ENCODE results near the gene GAGE12J. TPM values are rescaled to one million over a fixed set of nuclear protein-coding genes. Genes with fewer than 3 reads are reported as not detected.

GAGE12J gene, protein sequence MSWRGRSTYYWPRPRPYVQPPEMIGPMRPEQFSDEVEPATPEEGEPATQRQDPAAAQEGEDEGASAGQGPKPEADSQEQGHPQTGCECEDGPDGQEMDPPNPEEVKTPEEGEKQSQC
- total RNA-seq (2022; extraction: Qiagen RNA extraction; ENCODE audit: low read depth): not detected in 5 replicates

DNA sequence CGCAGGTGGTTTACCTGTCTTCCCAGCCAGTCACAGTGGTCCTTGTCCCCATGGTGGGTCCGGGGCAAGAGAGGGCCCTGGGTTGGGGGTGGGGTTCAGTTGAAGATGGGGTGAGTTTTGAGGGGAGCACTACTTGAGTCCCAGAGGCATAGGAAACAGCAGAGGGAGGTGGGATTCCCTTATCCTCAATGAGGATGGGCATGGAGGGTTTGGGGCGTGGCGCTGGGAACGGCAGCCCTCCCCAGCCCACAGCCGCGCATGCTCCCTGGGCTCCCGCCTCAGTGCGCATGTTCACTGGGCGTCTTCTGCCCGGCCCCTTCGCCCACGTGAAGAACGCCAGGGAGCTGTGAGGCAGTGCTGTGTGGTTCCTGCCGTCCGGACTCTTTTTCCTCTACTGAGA lies at the start of gene GAGE12J:
TSS of gene GAGE12J (plus strand) at position 301 of the 400 bp plus-strand sequence. CDS start 1,157 bp downstream, outside the sequence.

DNA sequence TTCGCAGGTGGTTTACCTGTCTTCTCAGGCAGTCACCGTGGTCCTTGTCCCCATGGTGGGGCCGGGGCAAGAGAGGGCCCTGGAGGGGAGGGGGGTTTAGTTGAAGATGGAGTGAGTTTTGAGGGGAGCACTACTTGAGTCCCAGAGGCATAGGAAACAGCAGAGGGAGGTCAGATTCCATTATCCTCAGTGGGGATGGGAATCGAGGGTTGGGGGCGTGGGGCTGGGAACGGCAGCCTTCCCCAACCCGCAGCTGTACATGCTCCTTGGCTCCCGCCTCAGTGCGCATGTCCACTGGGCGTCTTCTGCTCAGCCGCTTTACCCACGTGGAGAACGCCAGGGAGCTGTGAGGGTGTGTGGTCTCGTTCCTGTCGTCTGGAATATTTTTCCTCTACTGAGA lies 18.5 kb upstream of the GAGE12J start, which contains the start of gene GAGE10:
TSS of gene GAGE10 (plus strand) at position 301 of the 400 bp plus-strand sequence. CDS start 1,214 bp downstream, outside the sequence.

DNA sequence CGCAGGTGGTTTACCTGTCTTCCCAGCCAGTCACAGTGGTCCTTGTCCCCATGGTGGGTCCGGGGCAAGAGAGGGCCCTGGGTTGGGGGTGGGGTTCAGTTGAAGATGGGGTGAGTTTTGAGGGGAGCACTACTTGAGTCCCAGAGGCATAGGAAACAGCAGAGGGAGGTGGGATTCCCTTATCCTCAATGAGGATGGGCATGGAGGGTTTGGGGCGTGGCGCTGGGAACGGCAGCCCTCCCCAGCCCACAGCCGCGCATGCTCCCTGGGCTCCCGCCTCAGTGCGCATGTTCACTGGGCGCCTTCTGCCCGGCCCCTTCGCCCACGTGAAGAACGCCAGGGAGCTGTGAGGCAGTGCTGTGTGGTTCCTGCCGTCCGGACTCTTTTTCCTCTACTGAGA lies 9.4 kb downstream of the GAGE12J start, which contains the start of gene GAGE13:
TSS of gene GAGE13 (plus strand) at position 301 of the 400 bp plus-strand sequence. CDS start 1,156 bp downstream, outside the sequence.

Other genes starting within 250 kb of the GAGE12J start
- 38.4 to 47.1 TPM (median 41.9 TPM) in 5 replicates for gene PRAF2, start 248.0 kb upstream of the GAGE12J start, total RNA-seq (2022; extraction: Qiagen RNA extraction; ENCODE audit: low read depth)
- 52.8 to 63.0 TPM (median 58.4 TPM) in 5 replicates for gene WDR45, start 242.2 kb upstream of the GAGE12J start, total RNA-seq (2022; extraction: Qiagen RNA extraction; ENCODE audit: low read depth)
- gene GPKOW, start 198.3 kb upstream of the GAGE12J start, total RNA-seq (2022; extraction: Qiagen RNA extraction; ENCODE audit: low read depth): 21.5 to 26.5 TPM (median 24.5 TPM) in 5 replicates
- 1.8 to 3.5 TPM (median 3.0 TPM) in 5 replicates for gene MAGIX, start 159.3 kb upstream of the GAGE12J start, total RNA-seq (2022; extraction: Qiagen RNA extraction; ENCODE audit: low read depth)
- 328 to 431 TPM (median 410 TPM) in 5 replicates for gene PLP2, start 150.1 kb upstream of the GAGE12J start, total RNA-seq (2022; extraction: Qiagen RNA extraction; ENCODE audit: low read depth)
- 17.1 to 22.4 TPM (median 20.3 TPM) in 5 replicates for gene PRICKLE3, start 135.7 kb upstream of the GAGE12J start, total RNA-seq (2022; extraction: Qiagen RNA extraction; ENCODE audit: low read depth)
- 2.6 to 3.4 TPM (median 3.1 TPM) in 5 replicates for gene SYP, start 121.8 kb upstream of the GAGE12J start, total RNA-seq (2022; extraction: Qiagen RNA extraction; ENCODE audit: low read depth)
- gene CACNA1F, start 88.7 kb upstream of the GAGE12J start, total RNA-seq (2022; extraction: Qiagen RNA extraction; ENCODE audit: low read depth): not detected in 5 replicates
- 13.1 to 17.2 TPM (median 16.1 TPM) in 5 replicates for gene CCDC22, start 86.6 kb upstream of the GAGE12J start, total RNA-seq (2022; extraction: Qiagen RNA extraction; ENCODE audit: low read depth)
- 0.10 to 0.21 TPM (median 0.12 TPM) in 5 replicates for gene FOXP3, start 57.3 kb upstream of the GAGE12J start, total RNA-seq (2022; extraction: Qiagen RNA extraction; ENCODE audit: low read depth)
- 2.2 to 3.7 TPM (median 2.6 TPM) in 5 replicates for gene PPP1R3F, start 52.2 kb upstream of the GAGE12J start, total RNA-seq (2022; extraction: Qiagen RNA extraction; ENCODE audit: low read depth)
- not detected in 5 replicates for gene GAGE10, start 18.4 kb upstream of the GAGE12J start, total RNA-seq (2022; extraction: Qiagen RNA extraction; ENCODE audit: low read depth)
- not detected in 5 replicates for gene GAGE13, start 9.5 kb downstream of the GAGE12J start, total RNA-seq (2022; extraction: Qiagen RNA extraction; ENCODE audit: low read depth)
- gene GAGE12C, start 210.1 kb downstream of the GAGE12J start, total RNA-seq (2022; extraction: Qiagen RNA extraction; ENCODE audit: low read depth): not detected in 5 replicates
- not detected in 5 replicates for gene GAGE12D, start 219.7 kb downstream of the GAGE12J start, total RNA-seq (2022; extraction: Qiagen RNA extraction; ENCODE audit: low read depth)
- not detected in 5 replicates for gene GAGE12E, start 229.3 kb downstream of the GAGE12J start, total RNA-seq (2022; extraction: Qiagen RNA extraction; ENCODE audit: low read depth)
- not detected in 5 replicates for gene GAGE12F, start 238.8 kb downstream of the GAGE12J start, total RNA-seq (2022; extraction: Qiagen RNA extraction; ENCODE audit: low read depth)
- not detected in 5 replicates for gene GAGE12G, start 248.4 kb downstream of the GAGE12J start, total RNA-seq (2022; extraction: Qiagen RNA extraction; ENCODE audit: low read depth)